Aorta (tissue), 5 donors: Measurements from ENCODE around the gene VSIG10. TPM values are rescaled to one million over a fixed set of nuclear protein-coding genes. Genes with fewer than 3 reads are reported as not detected.

Source experiments
- ATAC-seq: fragments of 200-7000 bp; cut with Tn5 transposase; one replicate; pipeline ENCODE4 v1.9.1; 2022; ENCODE audit warnings: moderate library complexity; ENCODE audit not compliant: low FRiP score
- DNase-seq, 2 donors: peaks; one replicate each; pipeline ENCODE4 v3.0.0-alpha.2; 2020
- H3K27ac ChIP-seq, 2 donors: one replicate each; pipeline ENCODE4 v1.5.1; 2013; ENCODE audit warnings: low read length in 2 of 2, mild to moderate bottlenecking in 2 of 2, moderate library complexity in 2 of 2, control low read depth in 1 of 2, inconsistent platforms in 1 of 2, low read depth in 1 of 2
- H3K27me3 ChIP-seq, 2 donors: one replicate each; pipeline ENCODE4 v1.6.1; 2013; ENCODE audit warnings: control low read depth in 1 of 2, low read length in 1 of 2, mild to moderate bottlenecking in 1 of 2, moderate library complexity in 1 of 2; ENCODE audit not compliant: insufficient read depth in 2 of 2, control insufficient read depth in 1 of 2
- H3K36me3 ChIP-seq, 2 donors: one replicate each; pipeline ENCODE4 v1.6.1; 2013; ENCODE audit warnings: control low read depth in 1 of 2, low read length in 1 of 2, mild to moderate bottlenecking in 1 of 2; ENCODE audit not compliant: insufficient read depth in 2 of 2, control insufficient read depth in 1 of 2
- H3K4me1 ChIP-seq, 2 donors: one replicate each; pipeline ENCODE4 v1.6.1; 2013; ENCODE audit warnings: low read length in 2 of 2, control low read depth in 1 of 2, mild to moderate bottlenecking in 1 of 2, moderate library complexity in 1 of 2; ENCODE audit not compliant: insufficient read depth in 2 of 2, control insufficient read depth in 1 of 2
- H3K4me3 ChIP-seq, 2 donors: one replicate each; pipeline ENCODE4 v1.5.1; 2013; ENCODE audit warnings: low read length in 2 of 2, control low read depth in 1 of 2, mild to moderate bottlenecking in 1 of 2
- H3K9me3 ChIP-seq: one replicate; pipeline ENCODE4 v1.6.1; 2013; ENCODE audit warnings: mild to moderate bottlenecking, low read length; ENCODE audit not compliant: control insufficient read depth
- WGBS, 2 donors: extraction: QIAGEN DNeasy Blood & Tissue Kit; methylation state at CpG; one replicate each; pipeline ENCODE4 v1.1.7; 2013; 5-methylcytosine and 5-hydroxymethylcytosine counted together
- intact Hi-C, 2 donors: fragments of 100-400 bp; cut with DNase I; formaldehyde crosslinking; loops; one replicate each; pipeline versions ENCODE4 v1.14.2 to v1.15.0; 2022
- polyA plus RNA-seq, 2 donors: library from polyadenylated mRNA; stranded (reverse); fragments of 200-250 nt; gene quantifications; one replicate each; pipeline ENCODE4 v1.2.3, GENCODE V29; 2013
- total RNA-seq, 2 donors: library from RNA; stranded (reverse); fragmentation: NEBNext Ultra II Directional; extraction: Animal tissue kit (Norgen Biotek cat#: 25700); gene quantifications; one replicate each; pipeline ENCODE4 v1.2.1, GENCODE V29; 2021
- donor health status: healthy with polysubstance abuse.
- donor health status: Bipolar disorder and iron deficiency.
- donor health status: DM: no; HTN: no; CAD: no.
- donor health status: DM: no; HTN: no; CAD: no.
- donor health status: DM: yes; HTN: yes; CAD: no.

Gene VSIG10
- total and polyA plus RNA-seq, 4 donors = 7.3 to 21.7 (median 15.5) TPM

DNA sequence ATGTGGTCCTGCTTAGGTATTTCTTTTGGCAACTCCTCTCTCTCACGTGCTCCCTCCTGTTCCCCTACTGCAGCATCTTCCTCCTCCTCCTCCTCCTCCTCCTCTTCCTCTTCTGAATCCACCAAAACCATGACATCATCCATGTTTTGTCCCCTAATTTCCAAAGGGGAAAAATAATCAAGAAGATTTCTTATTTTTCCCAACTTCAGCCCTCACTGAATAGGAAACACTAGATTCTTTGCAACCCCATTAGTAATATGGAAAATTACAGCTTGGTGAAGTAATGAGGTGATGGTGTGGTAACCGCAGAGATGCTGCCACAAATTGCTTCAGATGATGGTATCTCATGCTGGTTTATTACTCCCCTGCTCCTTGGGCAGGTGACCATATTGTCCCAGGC is 35.4 kb downstream of the VSIG10 start:
- WGBS, 2 donors = 75 to 85% methylated on average over 2 of the region's 2 CpGs
- no peak for DNase-seq
- Histone ChIP-seq H3K27me3 (no peaks in the 10 kb centered on the region), H3K4me1 (no peaks in the 10 kb centered on the region), H3K9me3 (no peaks in the 10 kb centered on the region), H3K36me3 (no peaks in the 10 kb centered on the region), H3K27ac (no peak overlapping the region), H3K4me3 (no peak overlapping the region)
- no peak for ATAC-seq
- intact Hi-C loops = no loop called here

DNA sequence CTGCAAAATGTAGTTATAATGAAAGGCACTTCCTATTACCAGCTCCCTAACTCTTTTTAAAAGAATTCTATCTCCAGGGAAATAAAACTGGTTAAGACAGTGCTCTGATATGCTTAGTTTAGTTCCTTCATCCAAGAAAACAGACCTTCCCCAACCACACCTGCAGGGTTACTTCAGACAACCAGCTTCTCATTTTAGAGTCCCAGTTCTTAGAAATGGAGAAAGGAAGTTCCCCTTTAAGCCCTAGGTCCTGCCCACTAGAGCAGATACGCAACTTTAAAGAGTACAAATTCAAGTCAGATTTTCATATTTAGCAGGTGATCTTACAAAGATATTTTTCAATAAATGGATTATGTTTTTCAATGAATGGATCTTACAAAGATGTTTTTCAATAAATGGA is 38.4 kb downstream of the VSIG10 start:
- H3K27ac ChIP-seq = no peak overlapping the region
- H3K4me3 ChIP-seq = no peak overlapping the region
- WGBS, 2 donors = 50 to 64% methylated on average over 1 of the region's 1 CpG
- intact Hi-C loops = no loop called here
- no peaks in the 10 kb centered on the region for H3K36me3 ChIP-seq
- H3K27me3 ChIP-seq = no peaks in the 10 kb centered on the region
- H3K9me3 ChIP-seq = no peaks in the 10 kb centered on the region
- no peaks in the 10 kb centered on the region for H3K4me1 ChIP-seq
- ATAC-seq = no peak
- DNase-seq = no peak

DNA sequence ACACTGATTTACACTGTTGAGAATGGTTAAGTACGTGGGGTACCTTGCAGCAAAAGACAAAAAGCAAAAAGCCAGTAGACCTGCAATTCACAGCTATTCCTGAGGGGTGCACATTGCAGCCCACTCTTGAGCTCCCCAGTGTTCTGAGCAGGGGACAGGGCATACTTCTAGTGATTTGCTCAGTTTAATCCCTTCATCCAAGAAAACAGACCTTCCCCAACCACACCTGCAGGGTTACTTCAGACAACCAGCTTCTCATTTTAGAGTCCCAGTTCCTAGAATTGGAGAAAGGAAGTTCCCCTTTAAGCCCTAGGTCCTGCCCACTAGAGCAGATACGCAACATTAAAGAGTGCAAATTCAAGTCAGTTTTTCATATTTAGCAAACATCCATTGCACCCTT is 39.2 kb downstream of the VSIG10 start:
- no peak overlapping the region for H3K4me3 ChIP-seq
- 26 to 31% methylated on average over 2 of the region's 2 CpGs for WGBS, 2 donors
- ATAC-seq = no peak
- no peaks in the 10 kb centered on the region for H3K36me3 ChIP-seq
- no peaks in the 10 kb centered on the region for H3K9me3 ChIP-seq
- intact Hi-C loops = loop anchor here (5.0 kb wide), 1 partner anchor 38 kb away; the partner anchor contains the start of gene VSIG10 (in 2 of the 2)
- H3K4me1 ChIP-seq = no peaks in the 10 kb centered on the region
- DNase-seq = no peak
- no peaks in the 10 kb centered on the region for H3K27me3 ChIP-seq
- H3K27ac ChIP-seq = no peak overlapping the region

DNA sequence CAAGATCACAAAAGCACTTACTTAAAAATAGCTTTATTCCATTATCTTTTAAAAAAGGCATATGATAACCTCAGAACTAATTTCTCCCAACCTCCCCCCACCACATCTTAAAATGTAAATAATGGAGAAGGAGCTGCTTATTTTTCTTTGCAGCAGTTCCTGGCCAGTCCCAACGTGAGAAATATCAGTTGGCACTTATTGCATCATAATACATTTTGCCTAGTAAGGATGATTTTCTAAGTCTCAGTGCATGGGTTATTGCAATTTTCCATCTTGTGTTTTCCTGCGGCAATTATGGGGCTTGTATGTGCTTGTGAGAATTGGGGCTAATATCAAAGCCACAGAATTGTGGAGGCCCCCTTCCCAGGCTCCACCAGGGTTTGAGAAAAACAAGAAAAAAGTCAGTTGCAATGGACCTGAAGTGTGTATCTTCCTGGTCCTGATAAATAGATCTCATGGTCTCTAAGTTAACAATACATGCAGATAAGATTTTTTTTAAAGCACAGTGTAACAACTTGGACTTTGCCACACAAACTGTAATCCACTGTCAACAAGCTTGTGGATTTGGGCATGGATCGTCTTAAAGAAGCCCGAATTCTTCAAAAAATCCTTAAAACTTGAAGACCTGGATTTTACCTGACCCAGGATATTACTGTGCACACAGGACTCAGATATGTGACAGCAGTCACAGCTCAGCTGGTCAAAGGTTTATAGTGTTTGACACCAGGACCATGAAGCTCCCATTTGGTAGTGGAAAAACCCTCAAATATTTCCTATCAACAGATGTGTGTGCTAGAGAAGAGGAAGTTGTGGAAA is 40.0 kb downstream of the VSIG10 start:
- intact Hi-C loops = loop anchor here (5.0 kb wide), 1 partner anchor 39 kb away; the partner anchor contains the start of gene VSIG10 (in 2 of the 2)
- Histone ChIP-seq H3K36me3 (no peaks in the 10 kb centered on the region), H3K27ac (no peak overlapping the region), H3K9me3 (no peaks in the 10 kb centered on the region), H3K27me3 (no peaks in the 10 kb centered on the region), H3K4me3 (no peak overlapping the region), H3K4me1 (no peaks in the 10 kb centered on the region)
- WGBS, 2 donors = 70 to 72% methylated on average over 4 of the region's 4 CpGs
- DNase-seq (no peak), ATAC-seq (no peak)

DNA sequence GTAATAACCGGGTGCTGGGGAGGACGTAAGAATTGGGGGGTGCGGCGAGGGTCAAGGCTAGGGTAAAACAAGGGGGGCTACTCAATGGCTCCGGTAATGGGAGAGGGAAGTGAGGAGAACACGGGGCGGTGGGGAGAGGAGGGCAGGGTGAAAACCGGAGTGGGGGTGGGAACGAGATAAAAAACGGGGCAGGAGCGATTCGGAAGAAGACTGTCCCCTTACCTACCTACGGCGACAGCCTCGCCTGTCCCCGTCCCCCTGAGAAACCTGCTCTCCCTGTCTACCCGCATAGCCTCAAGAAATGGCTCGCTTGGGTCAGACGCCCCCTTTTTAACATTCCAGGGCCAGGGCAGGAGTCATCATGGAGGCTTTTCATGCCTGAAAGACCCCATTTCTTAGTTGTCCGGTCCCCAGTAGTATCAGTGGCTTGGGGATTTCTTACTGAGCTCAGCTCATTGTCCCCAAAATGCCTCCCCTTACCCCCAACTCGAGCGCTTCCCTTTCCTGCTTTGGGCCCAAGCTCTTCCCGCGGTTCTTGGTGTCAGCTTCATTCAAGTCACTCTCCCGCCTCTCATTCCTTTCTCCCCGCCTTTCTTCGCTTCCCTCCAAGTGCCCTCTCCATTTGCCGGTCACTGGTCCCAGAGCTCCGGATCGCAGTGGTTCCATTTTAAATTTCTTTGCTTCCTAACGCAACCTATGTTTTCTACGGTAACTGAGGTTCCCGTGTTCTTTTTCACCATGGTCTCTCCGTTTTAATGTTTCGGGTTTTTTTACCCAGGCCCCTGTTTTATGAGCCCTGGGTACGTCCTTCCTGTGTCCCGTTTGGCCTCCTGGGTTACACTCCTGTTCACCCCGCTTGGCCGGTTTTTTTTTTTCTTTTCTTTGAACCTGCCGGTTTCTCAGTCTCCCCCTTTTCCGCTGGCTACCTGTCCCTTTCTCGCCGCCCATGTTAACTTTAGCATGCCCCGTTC is 41.7 kb downstream of the VSIG10 start:
- intact Hi-C loops = loop anchor here (5.0 kb wide), 1 partner anchor 40 kb away; the partner anchor contains the start of gene VSIG10 (in 2 of the 2)
- Histone ChIP-seq H3K4me3 (peak overlapping the region; percentile 99 to 100), H3K27me3 (no peaks in the 10 kb centered on the region), H3K4me1 (no peaks in the 10 kb centered on the region), H3K36me3 (no peaks in the 10 kb centered on the region), H3K27ac (peak overlapping the region; percentile 97 to 100), H3K9me3 (no peaks in the 10 kb centered on the region)
- 1% methylated on average over 44 of the region's 44 CpGs for WGBS, 2 donors
- ATAC-seq = peak; percentile 66
- DNase-seq = peak; percentile 55 to 77

DNA sequence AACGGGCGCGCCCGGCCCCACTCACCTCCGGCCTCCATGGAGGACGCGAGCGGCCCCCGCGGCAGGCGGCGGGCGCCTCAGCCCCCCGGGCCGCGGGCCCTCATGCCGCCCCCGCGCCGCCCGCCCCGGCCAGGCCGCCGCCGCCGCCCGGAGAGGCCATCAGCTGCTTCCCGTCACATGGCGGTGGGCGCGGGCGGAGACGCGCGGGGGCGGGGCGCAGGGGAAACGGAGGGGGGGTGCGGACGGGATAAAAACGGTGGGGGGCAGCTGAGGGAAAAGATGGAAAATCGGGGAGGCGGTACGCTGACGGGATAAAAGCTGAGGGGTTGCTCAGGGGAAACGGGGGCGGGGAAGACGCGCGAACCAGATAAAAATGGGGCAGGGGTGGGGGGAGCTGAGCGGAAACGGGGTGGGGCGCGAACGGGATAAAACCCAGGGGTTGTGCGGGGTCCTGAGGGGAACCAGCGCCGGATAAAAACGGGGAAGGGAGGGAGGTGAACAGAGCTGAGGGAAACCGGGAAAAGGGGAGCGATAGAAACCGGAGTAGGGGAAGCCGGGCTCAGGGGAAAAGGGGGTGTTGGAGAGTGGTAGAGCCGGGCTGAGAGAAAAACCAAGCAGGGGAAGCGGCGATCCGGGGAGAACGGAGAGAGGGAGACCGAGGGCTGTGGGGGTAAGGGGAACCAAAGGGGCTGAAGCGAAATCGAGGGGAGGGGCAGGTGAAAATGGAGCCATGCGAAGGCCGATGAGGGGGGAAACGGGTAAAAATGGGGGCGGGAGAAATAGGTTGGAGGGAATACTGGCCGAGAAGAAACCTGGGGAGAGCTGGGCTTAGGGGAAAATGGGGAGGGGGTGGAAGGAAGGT is 42.6 kb downstream of the VSIG10 start, which contains the start of gene WSB2:
WSB2 (minus strand) TSS at position 169 of the 862 bp plus-strand sequence; CDS start at position 38, 131 bp downstream.
- Histone ChIP-seq H3K36me3 (no peaks in the 10 kb centered on the region), H3K9me3 (no peaks in the 10 kb centered on the region), H3K27me3 (no peaks in the 10 kb centered on the region), H3K4me1 (no peaks in the 10 kb centered on the region), H3K27ac (peak within 1 kb of the TSS; percentile 97 to 100), H3K4me3 (peak within 1 kb of the TSS; percentile 99 to 100)
- ATAC-seq = peak; percentile 82
- intact Hi-C loops = loop anchor here (5.0 kb wide), 1 partner anchor 41 kb away; the partner anchor contains the start of gene VSIG10 (in 2 of the 2)
- WGBS, 2 donors = 1% methylated on average over 52 to 76 of the region's 76 CpGs
- peak; percentile 86 to 95 for DNase-seq

DNA sequence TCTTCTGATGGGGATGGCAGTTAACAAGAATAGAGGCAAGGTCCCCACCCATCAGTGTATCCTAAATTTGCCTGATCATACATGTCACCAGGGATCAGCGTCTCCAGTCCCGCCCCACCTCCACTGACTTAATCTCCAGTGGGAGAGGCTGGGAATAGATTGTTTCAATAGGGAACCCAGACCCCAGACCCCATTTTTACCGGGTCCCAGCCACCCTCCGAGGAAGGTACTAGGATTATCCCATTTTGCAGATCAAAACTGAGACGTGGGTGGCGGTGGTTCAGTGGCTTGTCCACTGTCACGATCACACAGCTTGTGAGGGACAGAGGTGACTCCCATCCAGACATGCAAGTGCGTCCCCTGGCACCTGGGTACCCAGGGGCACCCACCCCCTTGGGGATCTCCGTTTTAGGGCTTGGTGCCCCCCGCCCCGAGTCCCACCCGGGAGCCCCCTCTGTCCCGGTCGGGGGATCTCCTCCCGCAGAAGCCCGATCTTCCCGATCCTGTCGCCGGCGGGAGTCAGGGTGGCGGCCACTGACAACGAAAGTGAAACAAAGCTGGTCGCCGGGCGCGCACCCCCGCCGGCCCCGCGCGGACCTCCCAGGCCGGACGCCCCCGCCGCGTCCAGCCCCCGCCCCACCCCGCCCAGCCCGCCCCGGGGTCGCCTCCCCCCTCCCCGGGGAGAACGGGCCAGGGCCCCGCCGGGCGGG is 43.4 kb downstream of the VSIG10 start:
- H3K9me3 ChIP-seq = no peaks in the 10 kb centered on the region
- H3K27me3 ChIP-seq = no peaks in the 10 kb centered on the region
- WGBS, 2 donors = 0 to 1% methylated on average over 16 to 46 of the region's 46 CpGs
- H3K4me3 ChIP-seq = peak overlapping the region; percentile 99 to 100
- ATAC-seq (peak; percentile 9), DNase-seq (peak; percentile 70 to 87)
- H3K4me1 ChIP-seq = no peaks in the 10 kb centered on the region
- H3K36me3 ChIP-seq = no peaks in the 10 kb centered on the region
- intact Hi-C loops = loop anchor here (5.0 kb wide), 1 partner anchor 42 kb away; the partner anchor contains the start of gene VSIG10 (in 2 of the 2)
- peak overlapping the region; percentile 68 to 100 for H3K27ac ChIP-seq
